Motor neuron (in vitro differentiated cells): ENCODE measurements around the gene COL4A6. TPM values are rescaled to one million over a fixed set of nuclear protein-coding genes. Genes with fewer than 3 reads are reported as not detected.

ENCODE experiments used
- ATAC-seq, 8 experiments: fragments of 200-7000 bp; cut with Tn5 transposase; replicated peaks in 6 of 8; 2 replicates each; pipeline ENCODE4 v1.8.0; 2021; ENCODE audit warnings: mild to moderate bottlenecking in 8 of 8, moderate library complexity in 8 of 8
- H3K27ac ChIP-seq, 2 donors: fragments of 250-450 bp; sonication (Bioruptor Pico); 2 replicates each; pipeline ENCODE4 v1.9.0; 2021; ENCODE audit warnings: antibody characterized with exemption in 2 of 2, mild to moderate bottlenecking in 2 of 2, moderate library complexity in 1 of 2
- H3K4me1 ChIP-seq, 2 donors: fragments of 250-450 bp; sonication (Bioruptor Pico); replicated peaks in 1 of 2; 2 replicates each; pipeline ENCODE4 v1.6.1; 2021; ENCODE audit warnings: antibody characterized with exemption in 2 of 2, mild to moderate bottlenecking in 2 of 2, moderate library complexity in 1 of 2
- H3K4me3 ChIP-seq, 5 donors: fragments of 250-450 bp; sonication (Bioruptor Pico); 2 replicates each; pipeline ENCODE4 v1.9.0; 2021; ENCODE audit warnings: antibody characterized with exemption in 5 of 5, mild to moderate bottlenecking in 5 of 5, moderate library complexity in 4 of 5
- WGBS, 10 experiments: fragments of 450-650 bp; shearing (Covaris generic); methylation state at CpG; one replicate each; pipeline ENCODE4 v1.0.0; 2022; 5-methylcytosine and 5-hydroxymethylcytosine counted together
- in situ Hi-C, 9 experiments: fragments of 400-800 bp; cut with MboI; loops; one replicate each; pipeline ENCODE4 v1.15.0; 2021; ENCODE audit warnings: low sequenced_read_pairs in 9 of 9, low pct_unique_long_range_greater_than_20kb in 2 of 9; ENCODE audit not compliant: unreplicated experiment in 9 of 9
- total RNA-seq, 8 experiments: library from RNA; unstranded; fragments of 300-600 nt; gene quantifications; 2 replicates each; pipeline versions ENCODE4 v1.2.3 to v1.2.4, GENCODE V29; 2022

COL4A6 gene
- total RNA-seq, 8 experiments from 2014 or later: 0.76 to 16.2 (median 1.4) TPM

GRCh38 chrX:108437349-108438109 is 693 bp downstream of the COL4A6 start:
- 0 to 41% (median 16%) methylated on average over 1 to 8 of the region's 20 CpGs; no CpG with 5 or more reads in 3 of the 10 experiments for WGBS, 10 experiments
- peak in 6 of 8 experiments; percentile 5 to 50 (median 42) for ATAC-seq
- no peak overlapping the region for H3K27ac ChIP-seq
- in situ Hi-C loops: no loop called here
- H3K4me1 ChIP-seq: peaks cover 0 to 2% of the 10 kb centered on the region in 2 donors
- H3K4me3 ChIP-seq: peak overlapping the region; percentile 23 to 46 (median 37)

- Histone ChIP-seq H3K4me1 (peaks cover 0 to 2% of the 10 kb centered on the region in 2 donors), H3K27ac (no peak overlapping the region), H3K4me3 (no peak overlapping the region)
- ATAC-seq: no peak
- in situ Hi-C loops: no loop called here
- 38 to 83% (median 71%) methylated on average over 1 to 5 of the region's 5 CpGs; no CpG with 5 or more reads in 5 of the 10 experiments for WGBS, 10 experiments
Observed at GRCh38 chrX:108435261-108435660, 3.0 kb downstream of the COL4A6 start.

- Histone ChIP-seq H3K4me1 (no peaks in the 10 kb centered on the region), H3K27ac (no peak overlapping the region), H3K4me3 (no peak overlapping the region)
- in situ Hi-C loops: no loop called here
- WGBS, 10 experiments: 13 to 20% methylated on average over 1 of the region's 1 CpG; no CpG with 5 or more reads in 8 of the 10 experiments
- ATAC-seq: no peak
Observed at GRCh38 chrX:108426262-108426661, 12.0 kb downstream of the COL4A6 start.

- H3K27ac ChIP-seq: no peak overlapping the region
- ATAC-seq: no peak
- H3K4me3 ChIP-seq: no peak overlapping the region
- no peaks in the 10 kb centered on the region for H3K4me1 ChIP-seq
- 17 to 86% (median 52%) methylated on average over 1 of the region's 1 CpG; no CpG with 5 or more reads in 6 of the 10 experiments for WGBS, 10 experiments
- in situ Hi-C loops: no loop called here
Observed at GRCh38 chrX:108420481-108420880, 17.7 kb downstream of the COL4A6 start.

GRCh38 chrX:108419401-108419800 is 18.8 kb downstream of the COL4A6 start:
- Histone ChIP-seq H3K4me1 (no peaks in the 10 kb centered on the region), H3K27ac (no peak overlapping the region), H3K4me3 (no peak overlapping the region)
- WGBS, 10 experiments: 0 to 38% (median 20%) methylated on average over 1 of the region's 1 CpG; no CpG with 5 or more reads in 6 of the 10 experiments
- in situ Hi-C loops: no loop called here
- no peak for ATAC-seq

- Histone ChIP-seq H3K4me3 (no peak overlapping the region), H3K27ac (no peak overlapping the region), H3K4me1 (no peaks in the 10 kb centered on the region)
- ATAC-seq: no peak
- in situ Hi-C loops: no loop called here
- 0 to 38% methylated on average over 1 of the region's 1 CpG; no CpG with 5 or more reads in 8 of the 10 experiments for WGBS, 10 experiments
Observed at GRCh38 chrX:108417257-108417656, 21.0 kb downstream of the COL4A6 start.

- peak in 1 of 8 experiments; percentile 57 for ATAC-seq
- H3K4me3 ChIP-seq: no peak overlapping the region
- no peak overlapping the region for H3K27ac ChIP-seq
- no peaks in the 10 kb centered on the region for H3K4me1 ChIP-seq
- 39 to 100% (median 80%) methylated on average over 1 to 2 of the region's 2 CpGs; no CpG with 5 or more reads in 7 of the 10 experiments for WGBS, 10 experiments
- in situ Hi-C loops: no loop called here
Observed at GRCh38 chrX:108415891-108416290, 22.3 kb downstream of the COL4A6 start.

GRCh38 chrX:108415146-108415545 is 23.1 kb downstream of the COL4A6 start:
- in situ Hi-C loops: no loop called here
- 60 to 100% (median 71%) methylated on average over 1 of the region's 1 CpG; no CpG with 5 or more reads in 7 of the 10 experiments for WGBS, 10 experiments
- ATAC-seq: no peak
- H3K27ac ChIP-seq: no peak overlapping the region
- no peaks in the 10 kb centered on the region for H3K4me1 ChIP-seq
- no peak overlapping the region for H3K4me3 ChIP-seq

GRCh38 chrX:108412783-108413182 is 25.4 kb downstream of the COL4A6 start:
- no peak for ATAC-seq

GRCh38 chrX:108399418-108400165 is 38.6 kb downstream of the COL4A6 start:
- 13 to 33% methylated on average over 1 of the region's 1 CpG; no CpG with 5 or more reads in 8 of the 10 experiments for WGBS, 10 experiments
- H3K27ac ChIP-seq: no peak overlapping the region
- H3K4me3 ChIP-seq: no peak overlapping the region
- no peaks in the 10 kb centered on the region for H3K4me1 ChIP-seq
- in situ Hi-C loops: no loop called here
- ATAC-seq: peak in 4 of 8 experiments; percentile 22 to 60 (median 49)

More at GRCh38 chrX:108412783-108413182, 25.4 kb downstream of the COL4A6 start:
- in situ Hi-C loops: no loop called here
- Histone ChIP-seq H3K4me3 (no peak overlapping the region), H3K4me1 (no peaks in the 10 kb centered on the region), H3K27ac (no peak overlapping the region)

- ATAC-seq: peak in 3 of 8 experiments; percentile 52 to 80 (median 76)
- Histone ChIP-seq H3K4me1 (no peaks in the 10 kb centered on the region), H3K4me3 (no peak overlapping the region), H3K27ac (no peak overlapping the region)
- 0 to 98% (median 0%) methylated on average over 2 to 6 of the region's 6 CpGs; no CpG with 5 or more reads in 5 of the 10 experiments for WGBS, 10 experiments
- in situ Hi-C loops: no loop called here
Observed at GRCh38 chrX:108397627-108398391, 40.4 kb downstream of the COL4A6 start.

- 40 to 100% (median 80%) methylated on average over 1 of the region's 1 CpG; no CpG with 5 or more reads in 7 of the 10 experiments for WGBS, 10 experiments
- Histone ChIP-seq H3K27ac (no peak overlapping the region), H3K4me3 (no peak overlapping the region), H3K4me1 (no peaks in the 10 kb centered on the region)
- in situ Hi-C loops: no loop called here
- peak in 2 of 8 experiments; percentile 15 to 82 for ATAC-seq
Observed at GRCh38 chrX:108396986-108397385, 41.2 kb downstream of the COL4A6 start.
